Calu3 (cell line): Measurements from ENCODE around the gene APOA5. TPM values are rescaled to one million over a fixed set of nuclear protein-coding genes. Genes with fewer than 3 reads are reported as not detected.

Experiments
- total RNA-seq: library from RNA; stranded (reverse); gene quantifications from 2 replicates; pipeline ENCODE4 v1.2.3, GENCODE V29; 2022

APOA5 gene
- total RNA-seq, 1 experiment from 2014 or later: not detected

Other genes with a start within 250 kb of the APOA5 start
- gene BUD13, start 18.9 kb downstream of the APOA5 start, total RNA-seq: 10.4 and 10.9 TPM in 2 replicates
- 34.5 and 41.5 TPM in 2 replicates for gene ZPR1, start 3.9 kb downstream of the APOA5 start, total RNA-seq
- gene APOA4, start 31.4 kb upstream of the APOA5 start, total RNA-seq: not detected in 2 replicates
- gene APOC3, start 38.0 kb upstream of the APOA5 start, total RNA-seq: not detected in 2 replicates
- not detected in 2 replicates for gene APOA1, start 45.7 kb upstream of the APOA5 start, total RNA-seq